Measurements from ENCODE around the gene CCL13. TPM values are rescaled to one million over a fixed set of nuclear protein-coding genes. Genes with fewer than 3 reads are reported as not detected.

Gene CCL13
- polyA plus RNA-seq, 3 donors = not detected

DNA sequence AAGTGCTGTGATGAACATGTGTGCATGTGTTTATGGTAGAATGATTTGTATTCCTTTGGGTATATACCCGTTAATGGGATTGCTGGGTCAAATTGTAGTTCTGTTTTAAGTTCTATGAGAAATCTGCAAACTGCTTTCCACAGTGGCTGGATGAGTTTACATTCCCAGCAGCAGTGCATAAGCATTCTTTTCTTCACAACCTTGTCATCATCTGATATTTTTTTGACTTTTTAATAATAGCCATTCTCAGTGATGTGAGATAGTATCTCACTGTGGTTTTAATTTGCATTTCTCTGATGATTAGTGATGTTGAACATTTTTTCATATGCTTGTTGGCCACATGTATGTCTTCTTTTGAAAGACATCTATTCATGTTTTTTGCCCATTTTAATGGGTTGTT lies 18.6 kb upstream of the CCL13 start:
- no peaks in the 10 kb centered on the region for H3K4me1 Mint-ChIP-seq
- Histone ChIP-seq H3K4me3 (replicated peaks in 1 of 3; ENCODE audit: low read depth in 2 of 3, low read length in 3 of 3) (no peak overlapping the region), H3K4me2 (replicated peaks; ENCODE audit: extremely low read depth, low read length, poor library complexity, severe bottlenecking) (no peak overlapping the region), H4K20me1 (ENCODE audit: insufficient read depth, low read length) (no peaks in the 10 kb centered on the region), H3K4me1 (ENCODE audit: control insufficient read depth in 1 of 2, insufficient read depth in 2 of 2, low read length in 2 of 2) (no peaks in the 10 kb centered on the region), H3K79me2 (ENCODE audit: insufficient read depth, low read length) (no peaks in the 10 kb centered on the region), H3K9me3 (replicated peaks in 1 of 2; ENCODE audit: control insufficient read depth in 1 of 2, insufficient read depth in 1 of 2, low read length in 2 of 2) (no peaks in the 10 kb centered on the region), H3K9ac (ENCODE audit: insufficient read depth, low read length, poor library complexity, severe bottlenecking) (no peak overlapping the region), H2AFZ (ENCODE audit: insufficient read depth, low read depth, low read length, poor library complexity, severe bottlenecking) (no peak overlapping the region), H3K27ac (ENCODE audit: low read depth in 1 of 2, low read length in 2 of 2) (no peak overlapping the region), H3K27me3 (ENCODE audit: control insufficient read depth in 2 of 2, insufficient read depth in 2 of 2, low read length in 2 of 2) (no peaks in the 10 kb centered on the region), H3K36me3 (replicated peaks in 1 of 2; ENCODE audit: control insufficient read depth in 1 of 2, insufficient read depth in 2 of 2, low read length in 2 of 2) (no peaks in the 10 kb centered on the region)
- DNase-seq = no peak
- H3K9me3 Mint-ChIP-seq = no peaks in the 10 kb centered on the region
- TF ChIP-seq, protein P1, sequence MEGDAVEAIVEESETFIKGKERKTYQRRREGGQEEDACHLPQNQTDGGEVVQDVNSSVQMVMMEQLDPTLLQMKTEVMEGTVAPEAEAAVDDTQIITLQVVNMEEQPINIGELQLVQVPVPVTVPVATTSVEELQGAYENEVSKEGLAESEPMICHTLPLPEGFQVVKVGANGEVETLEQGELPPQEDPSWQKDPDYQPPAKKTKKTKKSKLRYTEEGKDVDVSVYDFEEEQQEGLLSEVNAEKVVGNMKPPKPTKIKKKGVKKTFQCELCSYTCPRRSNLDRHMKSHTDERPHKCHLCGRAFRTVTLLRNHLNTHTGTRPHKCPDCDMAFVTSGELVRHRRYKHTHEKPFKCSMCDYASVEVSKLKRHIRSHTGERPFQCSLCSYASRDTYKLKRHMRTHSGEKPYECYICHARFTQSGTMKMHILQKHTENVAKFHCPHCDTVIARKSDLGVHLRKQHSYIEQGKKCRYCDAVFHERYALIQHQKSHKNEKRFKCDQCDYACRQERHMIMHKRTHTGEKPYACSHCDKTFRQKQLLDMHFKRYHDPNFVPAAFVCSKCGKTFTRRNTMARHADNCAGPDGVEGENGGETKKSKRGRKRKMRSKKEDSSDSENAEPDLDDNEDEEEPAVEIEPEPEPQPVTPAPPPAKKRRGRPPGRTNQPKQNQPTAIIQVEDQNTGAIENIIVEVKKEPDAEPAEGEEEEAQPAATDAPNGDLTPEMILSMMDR (IDR thresholded peaks at IDR 0.05) = no peak
- intact Hi-C loops (cut with micrococcal nuclease) = no loop called here
- WGBS (ENCODE audit: insufficient coverage) = no CpG with 5 or more reads among the region's 1 CpG
- H3K27ac Mint-ChIP-seq = no peak overlapping the region
- no peak overlapping the region for H3K4me3 Mint-ChIP-seq
- H3K36me3 Mint-ChIP-seq = no peaks in the 10 kb centered on the region
- peaks cover 0 to 4% (median 3%) of the 10 kb centered on the region in 3 donors for H3K27me3 Mint-ChIP-seq (ENCODE audit: low read depth in 3 of 3)

DNA sequence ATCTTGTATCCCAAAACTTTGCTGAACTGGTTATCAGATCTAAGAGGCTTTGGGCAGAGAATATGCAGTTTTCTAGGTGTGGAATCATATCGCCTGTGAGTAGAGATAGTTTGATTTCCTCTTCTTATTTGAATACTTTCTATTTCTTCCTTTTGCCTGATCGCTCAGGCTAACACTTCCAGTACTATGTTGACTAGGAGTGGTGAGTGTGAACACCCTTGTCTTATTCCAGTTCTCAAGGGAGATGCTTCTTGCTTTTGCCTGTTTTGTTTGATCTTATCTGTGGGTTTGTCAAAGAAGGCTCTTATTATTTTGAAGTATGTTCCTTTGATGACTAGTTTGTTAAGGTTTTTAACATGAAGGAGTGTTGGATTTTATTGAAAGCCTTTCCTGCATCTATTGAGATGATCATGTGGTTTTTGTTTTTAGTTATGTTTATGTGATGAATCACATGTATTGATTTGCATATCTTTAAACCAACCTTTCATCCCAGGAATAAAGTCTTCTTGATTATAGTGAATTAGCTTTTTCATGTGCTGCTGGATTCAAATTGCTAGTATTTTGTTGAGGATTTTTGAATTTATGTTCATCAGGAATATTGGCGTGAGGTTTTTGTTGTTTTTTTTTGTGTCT lies 17.0 kb upstream of the CCL13 start:
- Histone ChIP-seq H3K27ac (ENCODE audit: low read depth in 1 of 2, low read length in 2 of 2) (no peak overlapping the region), H3K4me2 (replicated peaks; ENCODE audit: extremely low read depth, low read length, poor library complexity, severe bottlenecking) (no peak overlapping the region), H3K9me3 (replicated peaks in 1 of 2; ENCODE audit: control insufficient read depth in 1 of 2, insufficient read depth in 1 of 2, low read length in 2 of 2) (no peaks in the 10 kb centered on the region), H3K4me1 (ENCODE audit: control insufficient read depth in 1 of 2, insufficient read depth in 2 of 2, low read length in 2 of 2) (no peaks in the 10 kb centered on the region), H3K79me2 (ENCODE audit: insufficient read depth, low read length) (no peaks in the 10 kb centered on the region), H3K27me3 (ENCODE audit: control insufficient read depth in 2 of 2, insufficient read depth in 2 of 2, low read length in 2 of 2) (no peaks in the 10 kb centered on the region), H3K9ac (ENCODE audit: insufficient read depth, low read length, poor library complexity, severe bottlenecking) (no peak overlapping the region), H4K20me1 (ENCODE audit: insufficient read depth, low read length) (no peaks in the 10 kb centered on the region), H3K36me3 (replicated peaks in 1 of 2; ENCODE audit: control insufficient read depth in 1 of 2, insufficient read depth in 2 of 2, low read length in 2 of 2) (no peaks in the 10 kb centered on the region), H3K4me3 (replicated peaks in 1 of 3; ENCODE audit: low read depth in 2 of 3, low read length in 3 of 3) (no peak overlapping the region), H2AFZ (ENCODE audit: insufficient read depth, low read depth, low read length, poor library complexity, severe bottlenecking) (no peak overlapping the region)
- TF ChIP-seq, protein P1 (IDR thresholded peaks at IDR 0.05) = no peak
- H3K27me3 Mint-ChIP-seq (ENCODE audit: low read depth in 3 of 3) = peaks cover 0 to 4% (median 3%) of the 10 kb centered on the region in 3 donors
- WGBS (ENCODE audit: insufficient coverage) = 88% methylated on average over 1 of the region's 3 CpGs
- intact Hi-C loops (cut with micrococcal nuclease) = no loop called here
- H3K27ac Mint-ChIP-seq = no peak overlapping the region
- no peak for DNase-seq
- no peaks in the 10 kb centered on the region for H3K4me1 Mint-ChIP-seq
- no peak overlapping the region for H3K4me3 Mint-ChIP-seq
- H3K36me3 Mint-ChIP-seq = no peaks in the 10 kb centered on the region
- H3K9me3 Mint-ChIP-seq = no peaks in the 10 kb centered on the region

Measured in CD14-positive monocyte (primary cell).